Hematopoietic multipotent progenitor cell treated with erythropoietin and hydrocortisone succinate and interleukin-3 and kit ligand, for 8 days (in vitro differentiated cells): ENCODE results near the gene STX1A.

Experiments used
- DNase-seq: peaks from one replicate; pipeline ENCODE4 v3.0.0-alpha.2; 2015

STX1A gene

GRCh38 chr7:73706126-73707044 is 13.1 kb downstream of the STX1A start:
- no peak for DNase-seq

- DNase-seq: no peak
Observed at GRCh38 chr7:73705551-73705920, 13.9 kb downstream of the STX1A start.

- no peak for DNase-seq
Observed at GRCh38 chr7:73704640-73705550, 14.6 kb downstream of the STX1A start.

GRCh38 chr7:73703757-73704639 is 15.5 kb downstream of the STX1A start:
- DNase-seq: peak; percentile 58

- DNase-seq: no peak
Observed at GRCh38 chr7:73703225-73703624, 16.2 kb downstream of the STX1A start.

- DNase-seq: no peak
Observed at GRCh38 chr7:73702665-73703064, 16.8 kb downstream of the STX1A start.

GRCh38 chr7:73702226-73702625 is 17.2 kb downstream of the STX1A start:
- DNase-seq: no peak

GRCh38 chr7:73701357-73701995 is 18.0 kb downstream of the STX1A start:
- peak; percentile 56 for DNase-seq

- no peak for DNase-seq
Observed at GRCh38 chr7:73700581-73701134, 18.8 kb downstream of the STX1A start.

- DNase-seq: no peak
Observed at GRCh38 chr7:73700069-73700423, 19.4 kb downstream of the STX1A start.

GRCh38 chr7:73699370-73700068 is 19.9 kb downstream of the STX1A start:
- DNase-seq: no peak

- no peak for DNase-seq
Observed at GRCh38 chr7:73698410-73698809, 21.1 kb downstream of the STX1A start.

GRCh38 chr7:73696372-73696771 is 23.1 kb downstream of the STX1A start:
- no peak for DNase-seq

- no peak for DNase-seq
Observed at GRCh38 chr7:73690646-73691045, 28.8 kb downstream of the STX1A start.

- no peak for DNase-seq
Observed at GRCh38 chr7:73688288-73688687, 31.2 kb downstream of the STX1A start.

GRCh38 chr7:73685311-73685710 is 34.2 kb downstream of the STX1A start:
- no peak for DNase-seq

- peak; percentile 31 for DNase-seq
Observed at GRCh38 chr7:73683788-73684693, 35.4 kb downstream of the STX1A start.

- DNase-seq: peak; percentile 93
Observed at GRCh38 chr7:73683056-73683787, 36.2 kb downstream of the STX1A start, which contains the start of the genes BUD23 and DNAJC30. TSS of gene BUD23 (plus strand) at chr7:73683597. CDS start at chr7:73683626, 29 bp downstream. TSS of gene DNAJC30 (minus strand) at chr7:73683453. CDS start at chr7:73683423, 30 bp downstream.

GRCh38 chr7:73682745-73683055 is 36.8 kb downstream of the STX1A start:
- no peak for DNase-seq
